Uterus (tissue), 4 donors: Measurements from ENCODE around the gene XXYLT1. TPM values are rescaled to one million over a fixed set of nuclear protein-coding genes. Genes with fewer than 3 reads are reported as not detected.
"Not testable (repeated sequence)": the region's sequence is repeated elsewhere in the genome, so short reads cannot be mapped to it uniquely, and the experiment has no call there.

Experiments
- DNase-seq, 2 donors: peaks; one replicate each; pipeline ENCODE4 v3.0.0-alpha.2; 2019 to 2020
- H3K27ac ChIP-seq, 2 donors: fragments of 200-600 bp; sonication (generic); 1 replicate in 1 of 2; 2 replicates in 1 of 2; pipeline ENCODE4 v1.5.1; 2016 to 2018
- H3K27me3 ChIP-seq, 2 donors: fragments of 200-600 bp; sonication (generic); one replicate each; pipeline ENCODE4 v1.5.1; 2018 to 2019; ENCODE audit warnings: control low read depth in 1 of 2
- H3K36me3 ChIP-seq, 2 donors: fragments of 200-600 bp; sonication (generic); one replicate each; pipeline ENCODE4 v1.5.1; 2019; ENCODE audit warnings: control low read depth in 1 of 2
- H3K4me1 ChIP-seq, 2 donors: fragments of 200-600 bp; sonication (generic); one replicate each; pipeline ENCODE4 v1.5.1; 2018 to 2019; ENCODE audit warnings: control low read depth in 1 of 2
- H3K4me3 ChIP-seq, 2 donors: fragments of 200-600 bp; sonication (generic); 1 replicate in 1 of 2; 2 replicates in 1 of 2; pipeline ENCODE4 v1.5.1; 2018 to 2019; ENCODE audit warnings: mild to moderate bottlenecking in 1 of 2
- H3K9me3 ChIP-seq, 2 donors: fragments of 200-600 bp; sonication (generic); one replicate each; pipeline ENCODE4 v1.5.1; 2019; ENCODE audit warnings: control low read depth in 1 of 2
- CTCF ChIP-seq, 4 experiments: fragments of 200-600 bp in 2 of 4; fragments of 450-650 bp in 2 of 4; sonication (generic) in 2 of 4; IDR thresholded peaks; one replicate each; pipeline ENCODE4 v1.5.1; 2016 to 2019; ENCODE audit warnings: antibody characterized with exemption in 4 of 4, mild to moderate bottlenecking in 2 of 4, moderate library complexity in 1 of 4
- POLR2A ChIP-seq, 2 donors: fragments of 450-650 bp; IDR thresholded peaks; one replicate each; pipeline ENCODE4 v1.6.1; 2016; ENCODE audit warnings: antibody characterized with exemption in 2 of 2, mild to moderate bottlenecking in 1 of 2, moderate library complexity in 1 of 2
- intact Hi-C: fragments of 100-400 bp; cut with DNase I; formaldehyde crosslinking; loops from one replicate; pipeline ENCODE4 v1.15.1; 2023; ENCODE audit warnings: low total_unique reads
- total RNA-seq, 4 donors: library from RNA; depleted of rRNA in 3 of 4; stranded (reverse); fragments of >200 nt in 3 of 4; gene quantifications; one replicate each; pipeline versions ENCODE4 v1.1.0 to v1.2.4, GENCODE V29; 2014 to 2023
- donor health status: DM: yes; HTN: yes; CAD: no.

Gene XXYLT1
- total RNA-seq, 4 donors from 2014 or later = 10.6 to 52.5 (median 23.8) TPM

GRCh38 chr3:195109098-195109657 is 161.8 kb downstream of the XXYLT1 start:
- intact Hi-C loops = loop anchor here (5.0 kb wide), 1 partner anchor 427 kb away; no protein-coding TSS in a partner anchor
- Histone ChIP-seq H3K4me1 (no peaks in the 10 kb centered on the region), H3K9me3 (no peaks in the 10 kb centered on the region), H3K36me3 (no peaks in the 10 kb centered on the region), H3K27ac (no peak overlapping the region), H3K4me3 (no peak overlapping the region), H3K27me3 (no peaks in the 10 kb centered on the region)
- TF ChIP-seq CTCF (IDR thresholded peaks at IDR 0.05) = no peak
- TF ChIP-seq POLR2A (IDR thresholded peaks at IDR 0.05) = no peak
- DNase-seq = no peak

GRCh38 chr3:195107593-195107992 is 163.4 kb downstream of the XXYLT1 start:
- intact Hi-C loops = loop anchor here (5.0 kb wide), 1 partner anchor 425 kb away; no protein-coding TSS in a partner anchor
- no peak overlapping the region for H3K4me3 ChIP-seq
- no peaks in the 10 kb centered on the region for H3K9me3 ChIP-seq
- TF ChIP-seq CTCF (IDR thresholded peaks at IDR 0.05) (no peak), POLR2A (IDR thresholded peaks at IDR 0.05) (no peak)
- DNase-seq = no peak
- no peak overlapping the region for H3K27ac ChIP-seq
- H3K36me3 ChIP-seq = no peaks in the 10 kb centered on the region
- H3K27me3 ChIP-seq = no peaks in the 10 kb centered on the region
- peaks cover 0 to 9% of the 10 kb centered on the region in 2 donors for H3K4me1 ChIP-seq

GRCh38 chr3:195107031-195107430 is 163.9 kb downstream of the XXYLT1 start:
- H3K27me3 ChIP-seq, H3K27ac ChIP-seq, H3K4me1 ChIP-seq, H3K36me3 ChIP-seq, DNase-seq, H3K9me3 ChIP-seq, H3K4me3 ChIP-seq: not testable (repeated sequence)
- intact Hi-C loops = loop anchor here (5.0 kb wide), 1 partner anchor 425 kb away; no protein-coding TSS in a partner anchor

GRCh38 chr3:195106418-195106906 is 164.5 kb downstream of the XXYLT1 start:
- no peaks in the 10 kb centered on the region for H3K9me3 ChIP-seq
- H3K36me3 ChIP-seq = no peaks in the 10 kb centered on the region
- H3K27ac ChIP-seq = peak overlapping the region in 1 of 2 donors; percentile 5
- peak in 1 of 2 donors; percentile 44 for TF ChIP-seq POLR2A (IDR thresholded peaks at IDR 0.05)
- TF ChIP-seq CTCF (IDR thresholded peaks at IDR 0.05) = peak; percentile 98 to 100 (median 100)
- H3K4me1 ChIP-seq = peaks cover 0 to 9% of the 10 kb centered on the region in 2 donors
- intact Hi-C loops = loop anchor here (5.0 kb wide), 1 partner anchor 424 kb away; no protein-coding TSS in a partner anchor
- H3K4me3 ChIP-seq = peak overlapping the region in 1 of 2 donors; percentile 3
- peak; percentile 72 to 77 for DNase-seq
- no peaks in the 10 kb centered on the region for H3K27me3 ChIP-seq

- Histone ChIP-seq H3K36me3 (no peaks in the 10 kb centered on the region), H3K4me1 (peaks cover 0 to 9% of the 10 kb centered on the region in 2 donors), H3K27ac (peak overlapping the region in 1 of 2 donors; percentile 5), H3K4me3 (peak overlapping the region in 1 of 2 donors; percentile 3), H3K27me3 (no peaks in the 10 kb centered on the region), H3K9me3 (no peaks in the 10 kb centered on the region)
- DNase-seq = no peak
- TF ChIP-seq POLR2A (IDR thresholded peaks at IDR 0.05) (no peak), CTCF (IDR thresholded peaks at IDR 0.05) (no peak)
- intact Hi-C loops = loop anchor here (5.0 kb wide), 1 partner anchor 424 kb away; no protein-coding TSS in a partner anchor
Observed at GRCh38 chr3:195105841-195106417, 165.0 kb downstream of the XXYLT1 start.
